Measurements from ENCODE around the gene PHKB. TPM values are rescaled to one million over a fixed set of nuclear protein-coding genes. Genes with fewer than 3 reads are reported as not detected.

PHKB gene
- polyA plus RNA-seq, 1 donor from 2014 or later: 99.5 TPM

GRCh38 chr16:47666434-47666833, 205.3 kb downstream of the PHKB start:
- Histone ChIP-seq H3K4me3 (ENCODE audit: low read length) (no peak overlapping the region), H3K27me3 (ENCODE audit: insufficient read depth, low read depth, low read length) (no peaks in the 10 kb centered on the region), H2AFZ (ENCODE audit: low read depth, low read length) (no peak overlapping the region), H3K4me2 (ENCODE audit: low read length) (no peak overlapping the region), H3K79me2 (replicated peaks; ENCODE audit: insufficient read depth, low read length) (no peaks in the 10 kb centered on the region), H3F3A (ENCODE audit: insufficient read depth, low read length, poor library complexity, severe bottlenecking) (no peaks in the 10 kb centered on the region), H3K9me3 (ENCODE audit: low read length) (no peaks in the 10 kb centered on the region), H3K36me3 (ENCODE audit: insufficient read depth, low read length) (no peaks in the 10 kb centered on the region), H3K27ac (ENCODE audit: low read length) (no peak overlapping the region), H3K9ac (ENCODE audit: low read length) (no peak overlapping the region), H4K20me1 (ENCODE audit: insufficient read depth) (no peaks in the 10 kb centered on the region), H3K9me2 (ENCODE audit: insufficient read depth, low read length) (no peaks in the 10 kb centered on the region)
- TF ChIP-seq SMC3 (conservative IDR thresholded peaks at IDR 0.05; ENCODE audit: poor library complexity) (no peak), CTCF (IDR thresholded peaks at IDR 0.05; ENCODE audit: poor library complexity, severe bottlenecking) (no peak), REST (IDR thresholded peaks at IDR 0.05; ENCODE audit: borderline replicate concordance) (no peak)

- H3K4me2 ChIP-seq (ENCODE audit: low read length): no peak overlapping the region
- no peak overlapping the region for H3K4me3 ChIP-seq (ENCODE audit: low read length)
- H4K20me1 ChIP-seq (ENCODE audit: insufficient read depth): no peaks in the 10 kb centered on the region
- no peak overlapping the region for H3K27ac ChIP-seq (ENCODE audit: low read length)
- H3K36me3 ChIP-seq (ENCODE audit: insufficient read depth, low read length): no peaks in the 10 kb centered on the region
- H3K9me3 ChIP-seq (ENCODE audit: low read length): no peaks in the 10 kb centered on the region
- H3K79me2 ChIP-seq (replicated peaks; ENCODE audit: insufficient read depth, low read length): no peaks in the 10 kb centered on the region
- H3F3A ChIP-seq (ENCODE audit: insufficient read depth, low read length, poor library complexity, severe bottlenecking): no peaks in the 10 kb centered on the region
- no peak overlapping the region for H2AFZ ChIP-seq (ENCODE audit: low read depth, low read length)
- H3K9me2 ChIP-seq (ENCODE audit: insufficient read depth, low read length): no peaks in the 10 kb centered on the region
- TF ChIP-seq TAF1 (IDR thresholded peaks at IDR 0.05; ENCODE audit: low read depth) (no peak), RAD21 (conservative IDR thresholded peaks at IDR 0.05) (no peak), EP300 (conservative IDR thresholded peaks at IDR 0.05; ENCODE audit: poor library complexity, severe bottlenecking) (no peak), SMC3 (conservative IDR thresholded peaks at IDR 0.05; ENCODE audit: poor library complexity) (no peak), MXI1 (conservative IDR thresholded peaks at IDR 0.05; ENCODE audit: poor library complexity, severe bottlenecking) (no peak), CTCF (IDR thresholded peaks at IDR 0.05; ENCODE audit: poor library complexity, severe bottlenecking) (no peak), EZH2 (IDR thresholded peaks at IDR 0.05; ENCODE audit: borderline replicate concordance, insufficient read depth, low read length, poor library complexity, severe bottlenecking) (no peak), REST (IDR thresholded peaks at IDR 0.05; ENCODE audit: borderline replicate concordance) (no peak), POLR2AphosphoS5 (IDR thresholded peaks at IDR 0.05) (no peak)
- H3K9ac ChIP-seq (ENCODE audit: low read length): no peak overlapping the region
- no peaks in the 10 kb centered on the region for H3K27me3 ChIP-seq (ENCODE audit: insufficient read depth, low read depth, low read length)
These were observed 206.8 kb downstream of the PHKB start for GRCh38 chr16:47667956-47668355.
